Measurements from ENCODE around the gene SFTPB.
A peak's percentile ranks its signal among the peaks of the same experiment; 100 is the strongest.
"Not testable (repeated sequence)": the region's sequence is repeated elsewhere in the genome, so short reads cannot be mapped to it uniquely, and the experiment has no call there.

SFTPB gene

DNA sequence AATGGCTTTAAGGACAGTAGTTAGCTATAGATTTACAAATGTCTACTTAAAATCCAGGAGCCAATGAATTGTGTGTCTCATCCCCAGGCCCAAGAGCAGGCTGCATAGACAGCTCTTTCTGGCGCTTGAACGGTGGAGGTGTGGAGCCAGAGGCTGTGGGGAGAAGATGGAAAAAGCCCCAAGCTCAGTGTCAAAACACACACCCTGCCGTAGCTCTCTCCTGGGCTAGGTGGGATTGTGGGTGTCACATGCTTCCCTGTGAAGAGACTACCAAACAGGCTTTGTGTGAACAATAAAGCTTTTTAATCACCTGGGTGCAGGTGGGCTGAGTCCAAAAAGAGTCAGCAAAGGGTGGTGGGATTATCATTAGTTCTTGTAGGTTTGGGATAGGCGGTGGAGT is 10.6 kb downstream of the SFTPB start:
- DNase-seq, result not testable (repeated sequence)

DNA sequence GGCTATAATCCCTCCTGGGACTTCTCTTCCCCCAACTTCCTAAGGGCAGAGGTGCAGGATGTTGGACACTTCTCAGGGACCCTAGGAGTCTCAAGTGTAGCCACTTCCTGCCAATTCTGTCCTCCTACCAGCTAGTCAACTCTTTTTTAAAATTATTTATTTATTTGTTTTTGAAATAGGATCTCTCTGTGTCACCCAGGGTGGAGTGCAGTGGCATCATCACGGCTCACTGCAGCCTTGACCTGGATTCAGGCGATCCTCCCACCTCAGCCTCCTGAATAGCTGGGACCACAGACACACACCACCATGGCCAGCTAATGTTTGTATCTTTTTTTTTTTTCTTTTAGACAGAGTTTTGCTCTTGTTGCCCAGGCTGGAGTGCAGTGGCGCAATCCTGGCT is 11.5 kb downstream of the SFTPB start:
- no peak for DNase-seq

DNA sequence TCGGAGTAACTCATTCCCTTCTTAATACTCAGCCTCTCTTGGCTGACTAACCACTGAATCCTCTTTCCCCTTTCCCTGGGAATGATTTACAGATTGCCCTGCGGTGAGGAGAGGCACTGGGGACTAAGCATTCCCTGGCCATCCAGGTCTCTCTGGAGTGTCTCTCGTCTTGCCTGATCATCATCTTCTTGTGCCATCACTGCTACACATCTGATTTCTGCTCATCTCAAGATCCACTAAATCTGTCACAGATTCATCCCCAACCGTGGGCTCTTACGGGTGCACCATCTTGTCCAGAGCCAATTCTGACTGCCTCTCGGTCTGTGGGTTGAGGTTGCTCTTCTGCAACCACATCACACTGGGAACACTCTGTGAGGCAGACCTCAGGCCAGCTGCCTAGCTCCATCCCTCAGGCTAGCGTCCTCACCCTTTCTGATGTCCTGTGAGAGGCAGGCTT is 12.0 kb downstream of the SFTPB start:
- no peak for DNase-seq

DNA sequence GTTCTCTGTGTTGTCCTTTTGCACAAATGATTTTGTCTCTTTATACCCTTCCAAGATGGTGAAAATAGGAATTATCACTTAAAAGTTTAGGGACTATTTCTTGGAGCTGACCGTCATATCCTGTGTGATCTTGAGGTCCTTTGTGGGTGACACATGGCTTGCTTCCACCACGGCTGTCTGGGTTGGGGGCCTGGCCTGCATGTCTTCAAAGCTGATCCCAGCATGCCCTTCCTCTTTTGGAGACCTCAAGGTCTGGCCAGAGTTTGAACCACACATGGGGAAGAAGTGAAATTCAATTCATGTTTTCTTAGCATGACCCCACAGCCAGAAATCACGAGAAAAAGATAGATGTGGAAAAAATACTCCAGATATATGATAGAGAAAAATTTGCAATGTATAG is 14.0 kb downstream of the SFTPB start:
- peak in 3 of 58 donors; percentile 7 to 28 (median 24) for DNase-seq

DNA sequence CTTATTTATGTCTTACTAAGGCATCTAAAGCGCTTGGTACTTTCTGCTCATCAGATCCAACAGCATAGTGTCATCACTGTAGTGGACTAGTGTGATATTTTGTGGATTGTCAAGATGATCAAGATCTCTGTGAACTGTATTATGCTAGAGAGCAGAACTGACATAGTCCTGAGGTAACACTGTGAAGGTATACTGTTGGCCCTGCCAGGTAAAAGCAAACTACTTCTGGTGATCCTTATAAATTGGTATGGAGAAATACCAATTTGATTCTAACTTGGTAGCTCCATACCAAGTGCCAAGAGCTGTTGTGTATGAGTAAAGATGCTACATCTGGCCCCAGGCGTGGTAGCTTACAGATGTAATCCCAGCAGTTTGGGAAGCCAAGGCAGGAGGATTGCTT is 15.9 kb downstream of the SFTPB start:
- no peak for DNase-seq

DNA sequence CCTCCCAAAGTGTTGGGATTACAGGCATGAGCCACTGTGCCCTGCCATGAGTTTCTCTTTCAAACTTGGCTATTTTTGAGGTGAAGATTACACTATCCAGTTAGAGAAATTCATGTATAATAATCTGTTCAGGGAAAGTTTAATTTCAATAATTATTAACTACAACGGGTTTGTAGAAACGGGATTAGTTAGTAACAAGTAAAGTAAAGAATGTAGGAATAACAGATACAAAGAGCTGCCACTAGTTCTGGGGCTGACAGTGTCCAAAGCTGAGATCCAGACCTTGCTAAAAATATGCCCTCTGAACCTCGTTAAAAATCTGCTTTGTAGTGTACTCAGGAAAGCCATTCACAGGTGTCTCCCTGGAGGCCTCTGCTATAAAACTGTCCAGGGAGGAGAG is 16.9 kb downstream of the SFTPB start:
- DNase-seq, result no peak

DNA sequence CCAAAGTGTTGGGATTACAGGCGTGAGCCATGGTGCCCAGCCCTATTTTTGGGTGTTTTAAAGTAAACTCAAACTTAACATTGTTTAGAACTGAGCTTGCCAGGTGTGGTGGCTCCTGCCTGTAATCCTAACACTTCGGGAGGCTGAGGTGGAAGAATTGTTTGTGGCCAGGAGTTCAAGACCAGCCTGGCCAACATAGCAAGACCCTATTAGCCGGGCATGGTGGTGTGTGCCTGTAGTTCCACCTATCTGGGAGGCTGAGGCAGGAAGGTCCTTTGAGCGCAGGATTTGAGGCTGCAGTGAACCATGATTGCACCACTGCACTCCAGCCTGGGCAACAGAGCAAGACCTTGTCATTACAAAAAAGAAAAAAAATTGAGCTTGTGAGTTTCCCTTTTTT is 17.5 kb downstream of the SFTPB start:
- no peak for DNase-seq

DNA sequence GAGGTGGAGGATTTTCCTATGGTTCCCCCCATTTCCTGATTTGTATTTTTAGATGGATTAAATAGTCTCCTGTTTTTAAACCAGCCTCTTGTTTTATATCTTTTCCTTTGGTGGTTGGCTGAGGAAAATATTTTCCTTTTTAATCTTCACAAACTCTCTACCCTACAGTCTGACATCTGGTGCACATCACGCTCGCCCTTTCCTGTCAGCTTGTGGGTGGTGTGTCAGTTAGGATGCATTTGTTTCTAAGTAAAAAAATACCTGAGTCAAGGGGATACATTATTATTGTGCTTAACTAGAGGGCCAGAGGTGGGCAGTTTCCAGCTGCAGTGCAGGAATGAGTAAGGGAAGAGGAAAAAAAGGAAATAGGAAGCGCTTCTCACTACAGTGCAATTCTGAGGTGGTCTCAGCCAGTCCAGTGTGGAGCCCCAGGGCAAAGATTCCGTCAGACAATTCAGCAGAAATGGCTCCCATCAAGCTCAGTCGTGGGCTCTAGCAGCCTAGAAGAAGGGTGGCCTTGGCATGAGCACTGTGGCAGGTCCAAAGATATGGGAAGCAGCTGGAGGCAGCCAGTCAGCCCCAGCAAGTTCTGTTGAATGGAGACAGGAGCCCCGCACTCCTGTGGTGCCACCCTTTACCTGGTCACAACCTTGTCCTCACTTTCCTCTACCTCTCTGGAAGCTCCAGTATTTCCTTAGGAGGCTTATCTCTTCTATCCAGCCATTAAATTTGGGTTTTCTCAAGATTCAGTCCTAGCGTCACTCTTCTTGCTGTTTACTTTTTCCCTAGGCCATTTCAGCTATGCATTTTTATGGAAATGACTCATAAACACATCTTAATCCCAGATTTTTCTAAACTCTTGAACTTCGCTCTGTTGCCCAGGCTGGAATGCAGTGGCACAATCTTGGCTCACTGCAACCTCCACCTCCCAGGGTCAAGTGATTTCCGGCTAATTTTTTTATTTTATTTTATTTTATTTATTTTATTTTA is 18.5 kb downstream of the SFTPB start:
- DNase-seq, result no peak

DNA sequence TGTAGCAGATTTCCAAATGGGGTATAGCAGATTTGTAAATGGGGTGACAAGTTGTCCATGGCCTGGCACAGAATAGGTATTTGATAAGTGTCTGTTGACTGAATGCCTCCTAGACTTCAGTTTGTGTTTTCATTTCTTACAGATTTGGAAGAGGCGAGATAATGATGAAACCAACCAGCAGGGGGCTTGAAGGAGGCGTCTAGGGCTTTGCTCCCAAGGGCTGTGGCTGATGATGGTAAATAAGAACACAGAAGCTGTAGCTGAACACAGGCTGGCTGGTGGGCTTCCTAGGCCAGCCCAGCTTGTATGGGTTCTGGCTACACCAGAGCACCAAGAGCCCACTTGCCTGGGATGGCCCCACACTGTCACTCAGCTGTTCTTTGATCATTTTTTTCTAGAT is 19.4 kb downstream of the SFTPB start:
- no peak for DNase-seq

DNA sequence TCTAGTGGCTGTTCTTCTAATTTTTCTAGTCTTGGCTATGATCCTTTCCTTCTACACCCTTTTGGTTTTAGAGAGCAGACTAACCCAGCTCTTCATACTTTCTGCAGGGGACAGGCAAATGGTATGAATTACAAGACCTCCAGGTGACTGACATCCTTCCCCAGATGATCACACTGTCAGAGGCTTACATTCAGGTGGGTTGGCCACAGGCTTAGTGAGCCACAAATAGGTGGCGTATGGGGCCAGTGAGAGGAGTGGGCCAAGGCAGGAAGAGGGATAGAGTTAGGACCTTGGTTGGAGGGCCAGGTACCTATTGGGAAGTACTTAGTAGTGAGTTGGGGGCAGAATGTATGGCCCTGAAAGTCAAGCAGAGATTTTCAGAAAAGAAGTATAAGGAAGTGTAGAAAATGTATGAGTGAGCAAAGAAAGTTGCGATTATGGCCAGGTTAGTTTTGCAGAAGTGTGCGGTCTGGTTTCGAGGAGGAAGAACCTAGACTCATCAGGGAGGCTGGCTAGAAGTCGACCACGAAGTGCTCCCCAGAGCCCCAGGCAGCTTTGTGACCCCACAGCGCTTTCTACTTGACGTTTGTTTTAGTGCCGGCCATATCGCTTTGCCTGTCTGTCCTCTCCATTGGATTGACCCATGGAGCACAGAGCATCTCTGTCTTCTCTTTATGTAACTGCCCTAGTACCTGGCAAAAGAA is 20.0 kb downstream of the SFTPB start:
- DNase-seq, result no peak

DNA sequence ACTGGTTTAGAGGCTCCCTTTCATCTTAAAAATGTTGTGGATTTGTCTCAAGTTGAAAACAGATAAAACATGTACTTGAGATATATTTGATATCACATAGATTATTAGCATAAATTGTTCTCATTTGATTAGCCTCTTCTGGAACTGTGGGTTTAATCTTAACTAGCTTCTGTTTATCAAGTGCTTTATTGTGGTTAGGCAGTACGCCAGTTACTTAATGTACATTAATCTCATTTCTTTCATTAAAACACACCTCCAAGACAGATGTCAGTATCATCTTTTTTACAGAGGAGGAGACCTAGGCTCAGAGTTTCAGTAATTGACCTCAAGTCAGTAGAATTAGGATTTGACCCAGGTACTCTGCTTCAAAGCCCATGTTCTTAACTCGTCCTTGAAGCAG is 21.8 kb downstream of the SFTPB start:
- DNase-seq, result no peak

DNA sequence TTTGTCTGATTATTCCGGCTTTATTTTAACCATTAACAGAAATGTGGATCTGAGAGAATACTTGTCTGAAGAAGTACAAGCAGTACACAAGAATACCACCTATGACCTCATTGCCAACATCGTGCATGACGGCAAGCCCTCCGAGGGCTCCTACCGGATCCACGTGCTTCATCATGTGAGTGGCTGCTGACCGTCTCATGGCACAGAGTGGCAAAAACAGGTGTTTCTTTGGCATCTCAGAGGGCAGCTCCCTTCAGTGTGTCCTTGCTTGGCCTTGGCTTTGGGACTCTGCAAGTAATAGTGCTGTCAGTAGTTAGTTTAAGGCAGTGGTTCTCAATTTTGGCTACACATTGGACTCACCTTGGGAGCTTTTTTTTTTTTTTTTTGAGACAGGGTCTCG is 23.1 kb downstream of the SFTPB start:
- no peak for DNase-seq

DNA sequence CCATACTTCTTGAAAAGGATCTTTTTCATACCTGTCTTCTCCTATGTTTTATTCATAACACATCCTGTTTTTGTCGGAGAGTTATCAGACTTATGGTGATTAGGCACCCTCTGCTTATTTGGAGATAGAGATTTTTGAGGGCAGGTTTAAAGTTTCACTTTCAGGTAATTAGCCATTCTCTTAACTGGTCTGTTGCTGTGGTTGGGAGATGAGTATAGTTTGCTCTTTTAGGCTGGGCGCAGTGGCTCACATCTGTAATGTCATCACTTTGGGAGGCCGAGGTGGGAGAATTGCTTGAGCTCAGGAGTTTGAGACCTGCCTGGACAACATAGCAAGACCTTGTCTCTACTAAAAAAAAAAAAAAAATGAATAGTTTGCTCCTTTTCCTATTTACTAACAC is 25.3 kb downstream of the SFTPB start:
- no peak for DNase-seq

DNA sequence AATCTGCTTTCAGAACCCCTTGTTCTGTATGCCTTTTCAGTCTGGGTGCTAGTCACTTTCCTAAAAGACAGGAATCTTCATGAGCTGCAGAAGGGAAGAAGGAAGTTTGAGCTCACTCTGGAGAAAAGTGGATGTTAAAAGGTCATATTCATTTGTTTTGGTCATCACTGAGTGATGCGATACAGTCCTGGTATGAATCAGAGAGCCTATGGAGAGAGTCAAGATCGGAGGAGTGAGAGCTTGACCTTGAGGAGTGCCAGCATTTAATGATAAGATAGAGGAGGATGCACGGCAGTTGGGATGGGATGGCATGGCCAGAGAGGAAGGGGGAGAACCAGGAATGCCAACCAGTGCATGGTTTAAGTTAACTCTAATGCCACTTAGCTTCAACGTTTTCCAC is 32.4 kb downstream of the SFTPB start:
- DNase-seq, result no peak

DNA sequence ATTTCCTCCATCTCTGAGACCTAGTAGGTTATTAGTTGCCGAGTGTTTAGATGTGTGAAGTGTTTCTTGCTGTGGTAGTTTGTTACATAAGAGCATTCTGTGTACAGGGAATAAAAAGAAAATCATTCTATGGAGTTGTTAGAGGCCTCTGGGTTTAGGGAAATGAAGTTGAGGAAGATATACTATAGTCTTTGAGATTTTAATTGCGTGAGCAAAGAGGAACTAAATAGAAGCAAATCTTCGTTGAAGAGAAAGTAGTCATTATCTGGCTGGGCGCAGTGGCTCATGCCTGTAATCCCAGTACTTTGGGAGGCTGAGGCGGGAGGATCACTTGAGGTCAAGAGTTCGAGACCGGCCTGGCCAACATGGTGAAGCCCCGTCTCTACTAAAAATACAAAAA is 33.0 kb downstream of the SFTPB start:
- no peak for DNase-seq

DNA sequence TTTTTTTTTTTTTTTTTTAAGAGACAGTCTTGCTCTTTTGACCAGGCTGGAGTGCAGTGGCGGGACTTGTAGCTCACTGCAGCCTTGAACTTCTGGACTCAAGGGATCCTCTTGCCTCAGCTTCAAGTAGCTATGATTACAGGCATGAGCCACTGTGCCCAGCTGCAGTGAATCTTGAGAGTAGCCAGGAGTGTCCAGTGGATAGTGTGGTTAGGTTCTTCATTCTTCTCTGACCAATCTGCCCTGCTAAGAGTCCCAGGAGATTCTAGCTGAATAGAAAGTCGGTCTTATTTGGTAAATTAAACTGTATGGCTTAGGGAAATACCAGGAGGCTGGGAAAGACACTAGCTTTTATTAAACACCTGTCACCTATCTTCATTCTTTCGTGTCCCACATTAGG is 36.7 kb downstream of the SFTPB start:
- DNase-seq, result no peak

DNA sequence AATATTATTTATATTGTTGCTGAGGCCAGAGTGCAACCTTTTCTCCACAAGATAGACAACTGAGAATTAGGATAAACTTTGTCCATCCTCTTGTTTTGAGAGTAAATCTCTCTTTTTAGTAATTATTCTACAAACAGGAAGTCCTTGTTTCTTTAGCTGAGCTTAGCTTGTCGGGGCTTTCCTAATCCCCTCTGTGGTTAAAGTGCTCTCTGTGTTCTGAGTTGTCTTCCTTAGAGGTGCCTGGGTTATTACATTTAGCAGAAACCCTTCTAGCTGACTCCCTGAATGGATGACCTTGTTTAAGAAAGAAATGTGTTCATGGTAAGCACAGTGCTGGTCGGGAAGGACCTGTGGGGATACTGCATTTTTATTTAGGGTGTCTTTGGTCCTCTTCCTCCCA is 39.3 kb downstream of the SFTPB start:
- no peak for DNase-seq

DNA sequence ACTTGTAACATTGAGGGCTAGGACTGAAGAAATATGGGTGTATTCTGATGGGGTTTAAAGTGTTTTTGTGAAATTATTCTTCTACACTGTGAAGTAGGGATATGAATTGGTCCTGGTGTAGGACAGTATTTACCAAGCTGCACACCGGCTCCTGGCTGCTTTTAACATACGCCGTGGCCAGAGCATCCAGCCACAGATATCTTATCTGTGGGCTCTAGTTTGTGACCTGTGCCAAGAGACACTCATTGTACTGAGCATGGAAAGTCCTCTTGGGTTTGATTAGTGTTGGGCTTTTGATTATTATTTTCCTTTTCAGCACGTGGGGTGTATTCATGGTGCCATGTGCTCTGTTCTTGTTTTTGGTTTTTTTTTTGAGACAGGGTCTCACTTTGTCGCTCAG is 44.0 kb downstream of the SFTPB start:
- no peak for DNase-seq

DNA sequence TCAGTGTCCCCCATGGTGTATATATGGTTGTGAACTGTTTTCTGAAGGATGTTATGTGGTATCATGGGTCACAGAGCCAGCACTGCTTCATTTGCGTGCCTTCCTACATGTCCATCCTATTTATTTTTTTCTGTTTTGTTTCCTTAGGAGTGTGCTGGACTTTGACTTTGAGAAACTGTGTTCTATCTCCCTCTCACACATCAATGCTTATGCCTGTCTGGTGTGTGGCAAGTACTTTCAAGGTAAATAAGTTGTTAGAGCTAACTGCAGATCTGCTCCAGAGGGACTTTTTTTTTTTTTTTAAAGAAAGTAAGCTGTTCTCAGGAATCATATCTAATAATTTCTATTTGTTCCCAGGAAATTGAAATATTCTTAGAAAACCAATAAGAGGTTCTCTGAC is 46.7 kb downstream of the SFTPB start:
- DNase-seq, result no peak

DNA sequence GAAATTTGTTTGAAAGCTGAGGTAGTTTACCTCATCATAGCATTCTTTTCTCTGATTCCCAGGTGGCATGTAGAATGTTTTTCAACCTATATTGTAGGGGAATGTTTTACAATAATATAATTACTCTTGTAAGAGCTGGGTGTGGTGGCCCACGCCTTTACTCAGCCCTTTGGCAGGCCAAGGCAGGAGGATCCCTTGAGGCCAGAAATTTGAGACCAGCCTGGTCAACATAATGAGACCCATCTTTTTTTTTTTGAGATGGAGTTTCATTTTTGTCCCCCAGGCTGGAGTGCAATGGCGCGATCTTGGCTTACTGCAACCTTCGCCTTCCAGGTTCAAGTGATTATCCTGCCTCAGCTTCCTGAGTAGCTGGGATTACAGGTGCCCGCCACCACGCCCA is 48.4 kb downstream of the SFTPB start:
- DNase-seq, result no peak

DNA sequence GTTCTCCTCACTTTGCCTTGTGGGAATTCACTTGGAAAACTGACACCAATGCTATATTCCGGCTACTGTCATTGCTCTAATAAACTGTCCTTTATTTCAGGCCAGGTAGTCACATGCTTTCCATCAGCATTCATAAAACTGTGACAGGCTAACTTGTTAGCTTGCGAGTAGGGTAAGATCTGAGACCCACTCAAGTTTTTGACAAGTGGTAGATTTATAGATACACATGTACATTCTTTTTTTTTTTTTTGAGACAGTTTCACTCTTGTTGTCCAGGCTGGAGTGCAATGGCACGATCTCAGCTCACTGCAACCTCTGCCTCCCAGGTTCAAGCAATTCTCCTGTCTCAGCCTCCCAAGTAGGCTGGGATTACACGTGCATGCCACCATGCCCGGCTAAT is 50.3 kb downstream of the SFTPB start:
- DNase-seq, result not testable (repeated sequence)

DNA sequence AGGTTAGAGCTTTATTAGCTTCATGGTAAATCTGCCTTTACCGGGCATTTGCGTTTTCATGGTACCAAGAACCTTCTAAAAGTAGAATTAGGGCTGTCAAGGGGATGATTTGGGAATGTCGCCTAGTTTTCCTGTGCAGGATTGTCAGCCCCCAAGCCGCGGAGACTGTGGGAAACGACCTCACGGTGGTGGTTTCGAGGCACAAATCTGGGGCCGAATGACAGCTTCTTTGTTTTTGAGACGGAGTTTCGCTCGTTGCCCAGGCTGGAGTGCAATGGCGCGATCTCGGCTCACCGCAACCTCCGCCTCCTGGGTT is 52.6 kb downstream of the SFTPB start:
- DNase-seq, result no peak

DNA sequence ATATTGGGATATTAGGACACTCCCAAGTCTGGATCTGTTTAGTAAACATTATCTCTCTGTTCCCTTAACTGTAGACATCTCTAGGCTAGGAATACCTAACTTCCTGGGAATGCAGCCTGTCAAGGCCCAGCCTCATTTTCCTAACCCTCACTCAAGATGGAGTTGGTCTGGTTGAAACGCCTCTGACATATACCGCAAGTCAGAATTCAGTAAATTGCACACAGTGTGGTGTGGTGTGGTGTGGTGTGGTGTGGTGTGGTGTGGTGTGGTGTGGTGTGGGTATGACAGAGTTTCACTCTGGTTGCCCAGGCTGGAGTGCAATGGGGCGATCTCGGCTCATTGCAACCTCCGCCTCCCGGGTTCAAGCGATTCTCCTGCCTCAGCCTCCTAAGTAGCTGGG is 53.2 kb downstream of the SFTPB start:
- not testable (repeated sequence) for DNase-seq
